SHP77 (cell line): Measurements from ENCODE around the gene KCNK6.
"Not testable (repeated sequence)": the region's sequence is repeated elsewhere in the genome, so short reads cannot be mapped to it uniquely, and the experiment has no call there.

ENCODE experiments used
- DNase-seq, 2 experiments: peaks; one replicate each; lab custom pipeline; 2025; lab: John Stamatoyannopoulos, UW

KCNK6 gene

GRCh38 chr19:38362076-38362945 is 42.7 kb downstream of the KCNK6 start:
- DNase-seq, result peak; percentile 83

DNA sequence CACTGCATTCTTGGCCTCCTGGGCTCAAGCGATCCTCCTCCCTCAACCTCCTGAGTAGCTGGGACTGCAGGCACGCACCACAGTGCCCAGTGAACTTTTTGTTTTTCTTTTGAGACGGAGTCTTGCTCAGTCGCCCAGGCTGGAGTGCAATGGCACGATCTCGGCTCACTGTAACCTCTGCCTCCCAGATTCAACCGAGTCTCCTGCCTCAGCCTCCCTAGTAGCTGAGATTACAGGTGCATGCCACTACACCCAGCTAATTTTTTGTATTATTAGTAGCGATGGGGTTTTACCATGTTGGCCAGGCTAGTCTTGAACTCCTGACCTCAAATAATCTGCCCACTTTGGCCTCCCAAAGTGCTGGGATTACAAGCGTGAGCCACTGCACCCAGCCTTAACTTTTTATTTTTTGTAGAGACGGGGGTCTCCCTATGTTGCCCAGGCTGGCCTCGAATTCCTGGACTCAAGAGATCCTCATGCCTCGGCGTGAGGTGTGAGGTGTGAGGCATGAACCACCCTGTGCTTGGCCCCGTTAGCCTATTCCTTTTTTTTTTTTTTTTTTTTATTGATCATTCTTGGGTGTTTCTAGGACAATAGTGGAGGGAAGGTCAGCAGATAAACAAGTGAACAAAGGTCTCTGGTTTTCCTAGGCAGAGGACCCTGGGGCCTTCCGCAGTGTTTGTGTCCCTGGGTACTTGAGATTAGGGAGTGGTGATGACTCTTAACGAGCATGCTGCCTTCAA is 43.5 kb downstream of the KCNK6 start:
- not testable (repeated sequence) for DNase-seq

GRCh38 chr19:38367041-38367440 is 47.4 kb downstream of the KCNK6 start:
- no peak for DNase-seq

- no peak for DNase-seq
Measured at GRCh38 chr19:38369584-38369983, 49.9 kb downstream of the KCNK6 start.

GRCh38 chr19:38370299-38370698 is 50.7 kb downstream of the KCNK6 start:
- DNase-seq, result no peak

- no peak for DNase-seq
Measured at GRCh38 chr19:38371081-38371480, 51.4 kb downstream of the KCNK6 start.

DNA sequence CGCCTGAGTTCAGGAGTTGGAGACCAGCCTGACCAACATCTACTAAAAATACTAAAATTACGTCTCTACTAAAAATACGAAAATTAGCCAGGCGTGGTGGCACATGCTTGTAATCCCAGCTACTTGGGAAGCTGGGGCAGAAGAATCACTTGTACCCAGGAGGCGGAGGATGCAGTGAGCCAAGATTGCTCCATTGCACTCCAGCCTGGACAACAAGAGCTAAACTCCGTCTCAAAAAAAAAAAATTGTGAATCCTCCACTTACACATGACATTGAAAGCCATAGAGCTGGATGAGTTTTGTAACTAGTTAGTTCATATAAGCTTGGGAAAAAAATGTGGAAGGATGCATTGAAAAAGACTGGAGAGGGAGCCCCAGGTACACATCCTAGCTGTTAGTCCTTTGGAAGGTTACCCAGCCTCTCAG is 54.3 kb downstream of the KCNK6 start:
- DNase-seq, result no peak

GRCh38 chr19:38374332-38375097 is 54.9 kb downstream of the KCNK6 start, which contains the start of gene PSMD8:
PSMD8 (plus strand) TSS chr19:38374571; CDS start chr19:38374602, 31 bp downstream.
- peak; percentile 100 for DNase-seq

DNA sequence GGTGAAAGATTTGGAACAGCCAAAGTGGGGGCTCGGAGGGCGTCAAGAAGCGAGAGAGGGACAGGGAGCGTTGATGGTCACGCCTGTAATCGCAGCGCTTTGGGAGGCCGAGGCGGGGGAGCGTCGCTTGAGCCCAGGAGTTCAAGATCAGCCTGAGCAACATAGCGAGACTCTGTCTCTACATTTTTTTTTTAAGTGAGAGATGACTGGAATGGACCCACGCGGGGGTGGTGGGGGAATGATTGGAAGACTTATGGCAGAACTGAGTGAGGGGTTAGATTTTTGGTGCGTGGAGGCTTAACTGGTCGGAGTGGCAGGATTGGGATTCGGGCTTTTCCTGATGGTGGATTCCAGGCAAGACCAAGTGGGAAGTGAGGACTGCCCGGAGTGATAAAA is 55.5 kb downstream of the KCNK6 start:
- no peak for DNase-seq

DNA sequence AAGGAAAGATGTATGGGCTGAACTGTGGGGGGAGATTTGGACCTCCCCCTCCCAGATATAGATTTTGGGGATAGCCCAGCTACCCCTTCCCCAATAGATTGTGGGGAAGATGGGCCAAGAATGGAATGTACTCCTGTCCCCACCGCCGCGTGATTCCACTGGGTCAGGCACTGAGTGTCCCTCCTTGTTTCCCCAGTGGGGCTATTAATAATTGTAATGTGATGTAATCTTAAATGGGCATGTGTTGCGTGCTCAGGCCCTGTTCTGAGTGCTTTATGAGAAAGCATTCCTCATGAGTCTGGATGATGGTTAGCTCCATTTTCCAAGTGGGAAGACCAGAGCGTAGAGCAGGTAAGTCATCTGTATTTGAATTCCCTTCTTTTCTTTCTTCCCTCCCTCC is 56.1 kb downstream of the KCNK6 start:
- DNase-seq, result no peak

DNA sequence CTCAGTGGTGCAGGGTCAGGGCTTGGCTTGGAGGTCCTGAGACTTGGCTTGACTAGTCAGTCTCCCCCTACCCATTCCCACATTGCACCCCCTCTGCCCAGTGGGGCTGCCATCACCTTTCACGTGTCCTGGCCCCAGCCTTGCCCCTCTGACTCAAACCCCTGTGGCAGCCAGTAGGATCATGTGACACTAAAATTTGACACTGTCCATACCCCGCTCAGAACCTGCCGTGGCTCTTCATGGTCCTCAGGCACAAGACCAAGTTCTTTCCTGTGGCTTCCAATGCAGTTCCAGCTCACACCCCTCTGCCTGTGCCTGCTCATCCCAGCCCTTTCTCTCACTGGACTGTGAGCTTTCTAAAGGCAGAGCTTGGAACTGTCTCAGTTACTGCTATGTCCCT is 56.9 kb downstream of the KCNK6 start:
- DNase-seq, result no peak

GRCh38 chr19:38377052-38377451 is 57.4 kb downstream of the KCNK6 start:
- no peak for DNase-seq

GRCh38 chr19:38378866-38379265 is 59.2 kb downstream of the KCNK6 start:
- DNase-seq, result no peak

DNA sequence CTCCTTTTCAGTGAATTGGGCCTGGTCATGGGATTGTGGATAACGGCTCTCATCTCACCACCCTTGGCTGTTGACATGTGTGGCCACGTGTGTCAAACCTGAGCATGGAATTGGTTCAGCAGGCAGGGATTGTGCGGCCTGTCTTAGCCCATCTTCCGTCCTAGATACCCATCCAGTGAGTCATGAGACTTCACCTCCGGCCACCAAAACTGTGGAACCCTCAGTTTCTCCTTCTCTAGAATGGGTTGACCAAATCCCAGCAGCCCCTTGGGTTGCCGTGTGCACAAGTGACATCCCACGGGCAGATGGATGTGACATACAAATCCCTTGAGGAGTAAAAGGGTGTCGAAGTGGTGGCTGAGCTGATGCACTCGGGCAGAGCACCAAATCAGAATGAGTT is 61.5 kb downstream of the KCNK6 start:
- DNase-seq, result no peak
